HG02970 (cell line): Measurements from ENCODE around the gene ARHGAP1.

ENCODE experiments used
- ATAC-seq: cut with Tn5 transposase; IDR thresholded peaks from one replicate; pipeline ENCODE4 v1.9.1; 2021; ENCODE audit warnings: mild to moderate bottlenecking, moderate library complexity, moderate number of reproducible peaks; ENCODE audit not compliant: unreplicated experiment, low FRiP score

Gene ARHGAP1

GRCh38 chr11:46700241-46701077 lies at the start of gene ARHGAP1, which contains the start of gene ZNF408:
Gene ARHGAP1, minus strand, starts transcription at chr11:46700619. Its CDS starts 4,512 bp downstream, at chr11:46696107.
Gene ZNF408, plus strand, starts transcription at chr11:46701031. Its CDS starts 17 bp downstream, at chr11:46701048.
- peak; percentile 91 for ATAC-seq

- ATAC-seq, result no peak
These were observed 46.7 kb upstream of the ARHGAP1 start for GRCh38 chr11:46747150-46747549.

- ATAC-seq, result no peak
These were observed 45.6 kb upstream of the ARHGAP1 start for GRCh38 chr11:46745995-46746394.

GRCh38 chr11:46745328-46745727 lies 44.9 kb upstream of the ARHGAP1 start:
- no peak for ATAC-seq

GRCh38 chr11:46743693-46744339 lies 43.4 kb upstream of the ARHGAP1 start:
- no peak for ATAC-seq

GRCh38 chr11:46743043-46743442 lies 42.6 kb upstream of the ARHGAP1 start:
- no peak for ATAC-seq

- no peak for ATAC-seq
These were observed 41.4 kb upstream of the ARHGAP1 start for GRCh38 chr11:46741600-46742484.

- ATAC-seq, result no peak
These were observed 38.5 kb upstream of the ARHGAP1 start for GRCh38 chr11:46738887-46739286.

GRCh38 chr11:46737699-46738098 lies 37.3 kb upstream of the ARHGAP1 start:
- no peak for ATAC-seq

- no peak for ATAC-seq
These were observed 36.2 kb upstream of the ARHGAP1 start for GRCh38 chr11:46736615-46737014.

- ATAC-seq, result no peak
These were observed 35.7 kb upstream of the ARHGAP1 start for GRCh38 chr11:46736146-46736545.

GRCh38 chr11:46733234-46733633 lies 32.8 kb upstream of the ARHGAP1 start:
- ATAC-seq, result no peak

GRCh38 chr11:46731545-46731944 lies 31.1 kb upstream of the ARHGAP1 start:
- ATAC-seq, result no peak

GRCh38 chr11:46729110-46730027 lies 28.9 kb upstream of the ARHGAP1 start:
- ATAC-seq, result no peak

- ATAC-seq, result no peak
These were observed 28.2 kb upstream of the ARHGAP1 start for GRCh38 chr11:46728659-46729040.

GRCh38 chr11:46727952-46728658 lies 27.7 kb upstream of the ARHGAP1 start:
- no peak for ATAC-seq

- ATAC-seq, result no peak
These were observed 25.9 kb upstream of the ARHGAP1 start for GRCh38 chr11:46726206-46726862.

- no peak for ATAC-seq
These were observed 25.2 kb upstream of the ARHGAP1 start for GRCh38 chr11:46725338-46726205.
